Stomach (tissue), 9 donors: ENCODE measurements around the gene AMDHD2. TPM values are rescaled to one million over a fixed set of nuclear protein-coding genes. Genes with fewer than 3 reads are reported as not detected.

Source experiments
- DNase-seq, 2 donors: peaks; one replicate each; pipeline versions ENCODE4 v3.0.0 to v3.0.0-alpha.2; 2013 to 2019
- H3K27ac ChIP-seq, 5 donors: fragments of 200-600 bp in 4 of 5; sonication (generic) in 4 of 5; one replicate each; pipeline ENCODE4 v1.5.1; 2013 to 2019; ENCODE audit warnings: mild to moderate bottlenecking in 1 of 5, moderate library complexity in 1 of 5
- H3K27me3 ChIP-seq, 3 donors: fragments of 200-600 bp; sonication (generic); one replicate each; pipeline ENCODE4 v1.5.1; 2017 to 2019; ENCODE audit warnings: mixed run types in 1 of 3
- H3K36me3 ChIP-seq, 4 donors: fragments of 200-600 bp; sonication (generic); 1 replicate in 3 of 4; 2 replicates in 1 of 4; pipeline ENCODE4 v1.5.1; 2016 to 2019
- H3K4me1 ChIP-seq, 4 donors: fragments of 200-600 bp; sonication (generic); one replicate each; pipeline ENCODE4 v1.5.1; 2016 to 2019
- H3K4me3 ChIP-seq, 4 donors: fragments of 200-600 bp; sonication (generic) in 3 of 4; one replicate each; pipeline ENCODE4 v1.5.1; 2016 to 2019; ENCODE audit warnings: mild to moderate bottlenecking in 1 of 4
- H3K9me3 ChIP-seq, 4 donors: fragments of 200-600 bp; sonication (generic); one replicate each; pipeline ENCODE4 v1.5.1; 2016 to 2019
- CTCF ChIP-seq, 7 experiments: fragments of 450-650 bp in 4 of 7; fragments of 200-600 bp in 3 of 7; sonication (generic) in 3 of 7; IDR thresholded peaks; one replicate each; pipeline ENCODE4 v1.5.1; 2016 to 2019; ENCODE audit warnings: antibody characterized with exemption in 7 of 7, control low read depth in 2 of 7, mild to moderate bottlenecking in 1 of 7
- EP300 ChIP-seq: sonication (generic); formaldehyde crosslinking; IDR thresholded peaks from one replicate; pipeline ENCODE4 v1.6.1; 2017; ENCODE audit warnings: antibody characterized with exemption
- POLR2A ChIP-seq, 4 donors: fragments of 450-650 bp; IDR thresholded peaks; one replicate each; pipeline ENCODE4 v1.6.1; 2016; ENCODE audit warnings: antibody characterized with exemption in 4 of 4, control low read depth in 2 of 4, mild to moderate bottlenecking in 1 of 4, moderate library complexity in 1 of 4
- POLR2AphosphoS5 ChIP-seq, 3 donors: sonication (generic); formaldehyde crosslinking; IDR thresholded peaks; one replicate each; pipeline ENCODE4 v1.6.1; 2016; ENCODE audit warnings: antibody characterized with exemption in 3 of 3
- WGBS, 5 donors: extraction: QIAGEN DNeasy Blood & Tissue Kit in 3 of 5; methylation state at CpG; one replicate each; pipeline versions ENCODE4 v1.1.5 to v1.1.7; 2013 to 2018; 5-methylcytosine and 5-hydroxymethylcytosine counted together
- intact Hi-C: fragments of 100-400 bp; cut with DNase I; formaldehyde crosslinking; loops from one replicate; pipeline ENCODE4 v1.15.1; 2023; ENCODE audit warnings: low total_unique reads
- polyA plus RNA-seq, 3 donors: library from polyadenylated mRNA; stranded (reverse); fragments of 200-250 nt; gene quantifications; one replicate each; pipeline ENCODE4 v1.2.3, GENCODE V29; 2013
- total RNA-seq, 5 donors: library from RNA; depleted of rRNA; stranded (reverse); fragments of >200 nt; gene quantifications; one replicate each; pipeline versions ENCODE4 v1.1.0 to v1.2.3, GENCODE V29; 2014 to 2016
- donor health status: healthy with polysubstance abuse.
- donor health status: Bipolar disorder and iron deficiency.
- donor health status: healthy.

The AMDHD2 gene
- total and polyA plus RNA-seq, 8 donors, result 13.4 to 76.8 (median 22.9) TPM

- Histone ChIP-seq H3K36me3 (peaks cover 12 to 35% (median 30%) of the 10 kb centered on the region in 4 donors), H3K9me3 (no peaks in the 10 kb centered on the region), H3K4me3 (peak overlapping the region in 3 of 4 donors; percentile 61 to 75 (median 74)), H3K4me1 (peaks cover 60 to 79% (median 72%) of the 10 kb centered on the region in 4 donors), H3K27me3 (no peaks in the 10 kb centered on the region), H3K27ac (peak overlapping the region; percentile 52 to 99 (median 99))
- intact Hi-C loops, result no loop called here
- no peak for TF ChIP-seq POLR2AphosphoS5 (IDR thresholded peaks at IDR 0.05)
- TF ChIP-seq EP300, result no peak
- no peak for TF ChIP-seq POLR2A (IDR thresholded peaks at IDR 0.05)
- TF ChIP-seq CTCF (IDR thresholded peaks at IDR 0.05), result no peak
- DNase-seq, result no peak
- 73 to 86% (median 81%) methylated on average over 31 to 39 of the region's 39 CpGs for WGBS, 5 donors
Observed at GRCh38 chr16:2518823-2519710, 1.1 kb upstream of the AMDHD2 start.

GRCh38 chr16:2519711-2520080 is 475 bp upstream of the AMDHD2 start:
- peak overlapping the region; percentile 61 to 75 (median 72) for H3K4me3 ChIP-seq
- no peaks in the 10 kb centered on the region for H3K9me3 ChIP-seq
- peak overlapping the region; percentile 52 to 99 (median 99) for H3K27ac ChIP-seq
- TF ChIP-seq POLR2A (IDR thresholded peaks at IDR 0.05) (no peak), POLR2AphosphoS5 (IDR thresholded peaks at IDR 0.05) (no peak), EP300 (no peak), CTCF (IDR thresholded peaks at IDR 0.05) (no peak)
- H3K36me3 ChIP-seq, result peaks cover 12 to 41% (median 36%) of the 10 kb centered on the region in 4 donors
- no peaks in the 10 kb centered on the region for H3K27me3 ChIP-seq
- 10 to 47% (median 44%) methylated on average over 4 to 22 of the region's 22 CpGs for WGBS, 5 donors
- intact Hi-C loops, result no loop called here
- H3K4me1 ChIP-seq, result peaks cover 60 to 85% (median 72%) of the 10 kb centered on the region in 4 donors
- DNase-seq, result no peak

- DNase-seq, result peak; percentile 50 to 67
- H3K27me3 ChIP-seq, result no peaks in the 10 kb centered on the region
- 14 to 35% (median 17%) methylated on average over 19 to 41 of the region's 41 CpGs for WGBS, 5 donors
- H3K9me3 ChIP-seq, result no peaks in the 10 kb centered on the region
- intact Hi-C loops, result no loop called here
- peak overlapping the region; percentile 61 to 75 (median 72) for H3K4me3 ChIP-seq
- H3K27ac ChIP-seq, result peak overlapping the region; percentile 59 to 99 (median 99)
- TF ChIP-seq POLR2A (IDR thresholded peaks at IDR 0.05) (no peak), CTCF (IDR thresholded peaks at IDR 0.05) (no peak), POLR2AphosphoS5 (IDR thresholded peaks at IDR 0.05) (no peak)
- peaks cover 48 to 85% (median 60%) of the 10 kb centered on the region in 4 donors for H3K4me1 ChIP-seq
- H3K36me3 ChIP-seq, result peaks cover 17 to 54% (median 47%) of the 10 kb centered on the region in 4 donors
Observed at GRCh38 chr16:2520784-2521531, 787 bp downstream of the AMDHD2 start.

- no peak for DNase-seq
- Histone ChIP-seq H3K4me3 (no peak overlapping the region), H3K27ac (no peak overlapping the region), H3K4me1 (peaks cover 20 to 63% (median 32%) of the 10 kb centered on the region in 4 donors), H3K27me3 (no peaks in the 10 kb centered on the region), H3K9me3 (no peaks in the 10 kb centered on the region), H3K36me3 (peaks cover 30 to 80% (median 73%) of the 10 kb centered on the region in 4 donors)
- 78 to 89% (median 87%) methylated on average over 6 of the region's 6 CpGs for WGBS, 5 donors
- TF ChIP-seq CTCF (IDR thresholded peaks at IDR 0.05), result no peak
- TF ChIP-seq EP300, result no peak
- TF ChIP-seq POLR2A (IDR thresholded peaks at IDR 0.05), result no peak
- no peak for TF ChIP-seq POLR2AphosphoS5 (IDR thresholded peaks at IDR 0.05)
- intact Hi-C loops, result no loop called here
Observed at GRCh38 chr16:2523801-2524231, 3.6 kb downstream of the AMDHD2 start.
